Naive thymus-derived CD4-positive, alpha-beta T cell (primary cell): ENCODE data around the gene C18orf32. TPM values are rescaled to one million over a fixed set of nuclear protein-coding genes. Genes with fewer than 3 reads are reported as not detected.

Source experiments
- ATAC-seq: fragments of 150-1000 bp; cut with Tn5 transposase; 2 replicates; pipeline ENCODE4 v1.10.0; 2021; ENCODE audit warnings: mild to moderate bottlenecking, moderate library complexity
- CTCF ChIA-PET: fragments of 350-600 bp; sonication (Branson Sonifier 250); formaldehyde crosslinking; loops from one replicate; lab custom pipeline; 2021; ENCODE audit warnings: antibody characterized with exemption; lab: Charles Lee
- POLR2A ChIA-PET: fragments of 350-600 bp; sonication (Branson Sonifier 250); formaldehyde crosslinking; loops from one replicate; lab custom pipeline; 2021; ENCODE audit warnings: antibody characterized with exemption, inconsistent platforms; lab: Charles Lee
- DNase-seq, 9 donors: peaks; one replicate each; pipeline versions ENCODE4 v3.0.0 to v3.0.0-alpha.2; 2020 to 2022; ENCODE audit warnings: mixed read lengths in 1 of 9
- H3K27ac ChIP-seq: one replicate; pipeline ENCODE4 v1.7.0; 2013; ENCODE audit warnings: mild to moderate bottlenecking, low read depth, low read length, moderate library complexity
- H3K27me3 ChIP-seq, 2 donors: one replicate each; pipeline ENCODE4 v1.7.0; 2013; ENCODE audit warnings: low read length in 2 of 2, mild to moderate bottlenecking in 2 of 2, moderate library complexity in 2 of 2; ENCODE audit not compliant: control insufficient read depth in 2 of 2, insufficient read depth in 2 of 2
- H3K36me3 ChIP-seq, 3 experiments: 1 replicate in 2 of 3; 2 replicates in 1 of 3; pipeline ENCODE4 v1.7.0; 2013; ENCODE audit warnings: low read length in 3 of 3, mild to moderate bottlenecking in 3 of 3, moderate library complexity in 1 of 3; ENCODE audit not compliant: insufficient read depth in 3 of 3, control insufficient read depth in 2 of 3
- H3K4me1 ChIP-seq, 2 donors: one replicate each; pipeline ENCODE4 v1.7.0; 2013; ENCODE audit warnings: low read length in 2 of 2, mild to moderate bottlenecking in 2 of 2, moderate library complexity in 1 of 2; ENCODE audit not compliant: control insufficient read depth in 2 of 2, insufficient read depth in 2 of 2
- H3K4me3 ChIP-seq: 2 replicates; pipeline ENCODE4 v1.7.0; 2013; ENCODE audit warnings: mild to moderate bottlenecking, low read length
- H3K9me3 ChIP-seq, 3 experiments: 1 replicate in 2 of 3; 2 replicates in 1 of 3; pipeline ENCODE4 v1.7.0; 2013; ENCODE audit warnings: low read length in 3 of 3; ENCODE audit not compliant: control insufficient read depth in 2 of 3
- H3K27ac Mint-ChIP-seq, 9 donors: one replicate each; pipeline ENCODE4 v1.8.0; 2020 to 2022; ENCODE audit warnings: mixed read lengths in 9 of 9, mild to moderate bottlenecking in 8 of 9, moderate library complexity in 5 of 9, inconsistent platforms in 2 of 9
- H3K27me3 Mint-ChIP-seq, 5 donors: one replicate each; pipeline ENCODE4 v1.8.0; 2021 to 2022; ENCODE audit warnings: mixed read lengths in 5 of 5, mild to moderate bottlenecking in 1 of 5
- H3K36me3 Mint-ChIP-seq, 5 donors: one replicate each; pipeline ENCODE4 v1.8.0; 2020 to 2022; ENCODE audit warnings: mixed read lengths in 5 of 5, mild to moderate bottlenecking in 3 of 5, inconsistent platforms in 1 of 5
- H3K4me1 Mint-ChIP-seq, 7 donors: one replicate each; pipeline ENCODE4 v1.8.0; 2020 to 2022; ENCODE audit warnings: mixed read lengths in 7 of 7, mild to moderate bottlenecking in 3 of 7, inconsistent platforms in 1 of 7
- H3K4me3 Mint-ChIP-seq, 10 donors: one replicate each; pipeline ENCODE4 v1.8.0; 2020 to 2022; ENCODE audit warnings: mild to moderate bottlenecking in 10 of 10, mixed read lengths in 10 of 10, moderate library complexity in 6 of 10, inconsistent platforms in 2 of 10
- H3K9me3 Mint-ChIP-seq, 11 donors: one replicate each; pipeline ENCODE4 v1.8.0; 2020 to 2022; ENCODE audit warnings: mixed read lengths in 11 of 11, mild to moderate bottlenecking in 4 of 11, inconsistent platforms in 1 of 11, moderate library complexity in 1 of 11
- intact Hi-C, 2 donors: fragments of 100-400 bp; cut with micrococcal nuclease; formaldehyde crosslinking; loops; one replicate each; pipeline ENCODE4 v1.15.1; 2023
- polyA plus RNA-seq, 2 donors: library from polyadenylated mRNA; unstranded; fragments of 300-500 nt; fragmentation: Illumina TruSeq; gene quantifications; one replicate each; pipeline ENCODE4 v1.2.3, GENCODE V29; 2021
- total RNA-seq, 6 experiments: library from RNA in 5 of 6; stranded (reverse) in 5 of 6; gene quantifications; 1 replicate in 5 of 6; 2 replicates in 1 of 6; pipeline ENCODE4 v1.2.3 and lab custom pipeline; 2021 to 2026

Gene C18orf32
- total and polyA plus RNA-seq, 7 experiments from 2014 or later: 22.5 to 84.1 (median 49.2) TPM

- Histone ChIP-seq H3K36me3 (peaks cover 4 to 19% (median 14%) of the 10 kb centered on the region in 3 experiments), H3K9me3 (no peaks in the 10 kb centered on the region), H3K4me1 (peaks cover 17 to 19% of the 10 kb centered on the region in 2 donors), H3K4me3 (no peak overlapping the region), H3K27me3 (no peaks in the 10 kb centered on the region), H3K27ac (no peak overlapping the region)
- Mint-ChIP-seq H3K27me3 (peaks cover 0 to 19% (median 4%) of the 10 kb centered on the region in 5 donors), H3K27ac (no peak overlapping the region), H3K4me3 (no peak overlapping the region), H3K4me1 (peaks cover 24 to 36% (median 30%) of the 10 kb centered on the region in 7 donors), H3K36me3 (peaks cover 8 to 21% (median 18%) of the 10 kb centered on the region in 5 donors), H3K9me3 (no peaks in the 10 kb centered on the region)
- ATAC-seq (no peak), DNase-seq (no peak)
- intact Hi-C loops: loop anchor here (5.0 kb wide), 5 partner anchors 773 to 1538 kb away; partner anchors contain the start of genes CFAP53 (in 1 of the 2), SKA1 (in 1 of the 2) and SMAD4 (in 1 of the 2)
- ChIA-PET POLR2A (no interaction called here), CTCF (no interaction called here)
These were observed 7.6 kb upstream of the C18orf32 start for GRCh38 chr18:49494660-49495059.

GRCh38 chr18:49492694-49493033 is 5.6 kb upstream of the C18orf32 start:
- Mint-ChIP-seq H3K27ac (peak overlapping the region in 6 of 9 donors; percentile 70 to 97 (median 95)), H3K36me3 (peaks cover 21 to 36% (median 30%) of the 10 kb centered on the region in 5 donors)
- CTCF ChIA-PET: no interaction called here

GRCh38 chr18:49491857-49492693 is 5.0 kb upstream of the C18orf32 start, which contains the start of gene RPL17:
TSS of gene RPL17 (minus strand) at chr18:49492465.
- ATAC-seq: peak; percentile 88
- H3K27ac ChIP-seq: peak within 1 kb of the TSS; percentile 92
- H3K27me3 Mint-ChIP-seq: peaks cover 0 to 11% (median 0%) of the 10 kb centered on the region in 5 donors
- H3K4me1 Mint-ChIP-seq: peaks cover 28 to 57% (median 49%) of the 10 kb centered on the region in 7 donors
- peaks cover 22 to 39% (median 33%) of the 10 kb centered on the region in 5 donors for H3K36me3 Mint-ChIP-seq
- intact Hi-C loops: loop anchor here (1.0 to 5.0 kb wide), 15 partner anchors 32 to 1561 kb away; partner anchors contain the start of genes ACAA2 (in 2 of the 2), CFAP53 (in 2 of the 2), CXXC1 (in 2 of the 2) and DYM (in 2 of the 2)
- ChIA-PET POLR2A (interaction anchor here (1.7 kb wide), 1 partner anchor 32 kb away, joined by 8 read pairs; the partner anchor contains the start of gene DYM), CTCF (no interaction called here)
- no peaks in the 10 kb centered on the region for H3K9me3 Mint-ChIP-seq
- peaks cover 9 to 37% (median 28%) of the 10 kb centered on the region in 3 experiments for H3K36me3 ChIP-seq
- peaks cover 23 to 30% of the 10 kb centered on the region in 2 donors for H3K4me1 ChIP-seq
- H3K27me3 ChIP-seq: no peaks in the 10 kb centered on the region
- H3K4me3 Mint-ChIP-seq: peak within 1 kb of the TSS; percentile 87 to 99 (median 96)
- peak; percentile 60 to 95 (median 89) for DNase-seq
- H3K27ac Mint-ChIP-seq: peak within 1 kb of the TSS; percentile 90 to 99 (median 96)
- peak within 1 kb of the TSS; percentile 88 for H3K4me3 ChIP-seq
- no peaks in the 10 kb centered on the region for H3K9me3 ChIP-seq

More at GRCh38 chr18:49492694-49493033, 5.6 kb upstream of the C18orf32 start:
- no peak for DNase-seq
- POLR2A ChIA-PET: no interaction called here
- ATAC-seq: no peak
- no peaks in the 10 kb centered on the region for H3K9me3 ChIP-seq
- no peaks in the 10 kb centered on the region for H3K27me3 ChIP-seq
- Mint-ChIP-seq H3K4me1 (peaks cover 28 to 51% (median 44%) of the 10 kb centered on the region in 7 donors), H3K9me3 (no peaks in the 10 kb centered on the region), H3K4me3 (peak overlapping the region in 8 of 10 donors; percentile 52 to 99 (median 94)), H3K27me3 (peaks cover 0 to 11% (median 0%) of the 10 kb centered on the region in 5 donors)
- H3K4me3 ChIP-seq: no peak overlapping the region
- intact Hi-C loops: loop anchor here (1.0 to 5.0 kb wide), 15 partner anchors 32 to 1561 kb away; partner anchors contain the start of genes ACAA2 (in 2 of the 2), CFAP53 (in 2 of the 2), CXXC1 (in 2 of the 2) and DYM (in 2 of the 2)
- peaks cover 9 to 36% (median 27%) of the 10 kb centered on the region in 3 experiments for H3K36me3 ChIP-seq
- H3K27ac ChIP-seq: no peak overlapping the region
- H3K4me1 ChIP-seq: peaks cover 20 to 26% of the 10 kb centered on the region in 2 donors

GRCh38 chr18:49491534-49491856 is 4.5 kb upstream of the C18orf32 start:
- ATAC-seq (no peak), DNase-seq (no peak)
- Mint-ChIP-seq H3K36me3 (peaks cover 22 to 42% (median 33%) of the 10 kb centered on the region in 5 donors), H3K4me1 (peaks cover 28 to 59% (median 52%) of the 10 kb centered on the region in 7 donors), H3K9me3 (no peaks in the 10 kb centered on the region), H3K4me3 (peak overlapping the region; percentile 87 to 99 (median 96)), H3K27ac (peak overlapping the region; percentile 90 to 99 (median 96)), H3K27me3 (peaks cover 0 to 11% (median 0%) of the 10 kb centered on the region in 5 donors)
- intact Hi-C loops: loop anchor here (5.0 kb wide), 5 partner anchors 776 to 1541 kb away; partner anchors contain the start of genes CFAP53 (in 1 of the 2), SKA1 (in 1 of the 2) and SMAD4 (in 1 of the 2)
- H3K27ac ChIP-seq: peak overlapping the region; percentile 92
- H3K27me3 ChIP-seq: no peaks in the 10 kb centered on the region
- ChIA-PET POLR2A (interaction anchor here (0.5 to 1.7 kb wide), 3 partner anchors 31 to 858 kb away, joined by 3 to 8 read pairs (median 4); partner anchors contain the start of genes ACAA2 and DYM), CTCF (no interaction called here)
- H3K4me1 ChIP-seq: peaks cover 23 to 30% of the 10 kb centered on the region in 2 donors
- H3K4me3 ChIP-seq: peak overlapping the region; percentile 88
- H3K36me3 ChIP-seq: peaks cover 9 to 37% (median 28%) of the 10 kb centered on the region in 3 experiments
- H3K9me3 ChIP-seq: no peaks in the 10 kb centered on the region

DNA sequence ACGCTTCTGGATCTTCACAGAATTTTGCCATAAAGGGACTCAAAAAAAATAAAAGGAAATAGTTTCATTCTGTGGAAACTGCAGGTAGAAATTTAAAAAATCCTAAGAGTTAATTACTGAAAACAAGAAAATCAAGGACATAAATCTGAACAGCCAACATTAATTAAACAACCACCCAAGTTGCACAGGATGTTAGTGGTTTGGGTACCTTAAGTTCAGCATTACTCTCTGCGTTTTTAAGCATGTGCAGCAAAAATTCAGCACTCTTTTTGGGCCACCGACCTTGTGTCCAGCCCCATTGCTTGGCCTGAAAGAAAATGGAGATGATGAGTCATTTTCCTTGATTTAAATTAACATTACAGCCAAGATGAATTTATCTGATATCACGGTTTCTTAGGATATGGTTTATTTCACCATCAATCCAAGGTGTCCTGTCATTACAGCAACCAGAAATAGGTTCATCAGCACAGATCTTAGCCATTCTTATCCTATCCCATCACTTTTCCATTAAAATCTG is 3.3 kb upstream of the C18orf32 start:
- POLR2A ChIA-PET: interaction anchor here (0.7 to 1.7 kb wide), 3 partner anchors 30 to 1540 kb away, joined by 3 to 8 read pairs (median 3); partner anchors contain the start of genes DYM, MBD1 and SMAD4
- Histone ChIP-seq H3K27ac (peak overlapping the region; percentile 50), H3K9me3 (no peaks in the 10 kb centered on the region), H3K4me1 (peaks cover 34 to 39% of the 10 kb centered on the region in 2 donors), H3K36me3 (peaks cover 9 to 37% (median 28%) of the 10 kb centered on the region in 3 experiments), H3K27me3 (no peaks in the 10 kb centered on the region), H3K4me3 (peak overlapping the region; percentile 4)
- H3K4me1 Mint-ChIP-seq: peaks cover 34 to 71% (median 57%) of the 10 kb centered on the region in 7 donors
- ATAC-seq (no peak), DNase-seq (no peak)
- CTCF ChIA-PET: no interaction called here
- H3K4me3 Mint-ChIP-seq: peak overlapping the region in 8 of 10 donors; percentile 26 to 98 (median 92)
- peaks cover 22 to 44% (median 33%) of the 10 kb centered on the region in 5 donors for H3K36me3 Mint-ChIP-seq
- peaks cover 0 to 5% (median 0%) of the 10 kb centered on the region in 5 donors for H3K27me3 Mint-ChIP-seq
- intact Hi-C loops: loop anchor here (5.0 kb wide), 5 partner anchors 777 to 1542 kb away; partner anchors contain the start of genes CFAP53 (in 1 of the 2), SKA1 (in 1 of the 2) and SMAD4 (in 1 of the 2)
- peak overlapping the region in 8 of 9 donors; percentile 37 to 96 (median 84) for H3K27ac Mint-ChIP-seq
- H3K9me3 Mint-ChIP-seq: no peaks in the 10 kb centered on the region
